ENCODE results near the gene MLH1. TPM values are rescaled to one million over a fixed set of nuclear protein-coding genes. Genes with fewer than 3 reads are reported as not detected.

MLH1 gene
- total RNA-seq, 1 experiment from 2014 or later: 50.6 TPM

DNA sequence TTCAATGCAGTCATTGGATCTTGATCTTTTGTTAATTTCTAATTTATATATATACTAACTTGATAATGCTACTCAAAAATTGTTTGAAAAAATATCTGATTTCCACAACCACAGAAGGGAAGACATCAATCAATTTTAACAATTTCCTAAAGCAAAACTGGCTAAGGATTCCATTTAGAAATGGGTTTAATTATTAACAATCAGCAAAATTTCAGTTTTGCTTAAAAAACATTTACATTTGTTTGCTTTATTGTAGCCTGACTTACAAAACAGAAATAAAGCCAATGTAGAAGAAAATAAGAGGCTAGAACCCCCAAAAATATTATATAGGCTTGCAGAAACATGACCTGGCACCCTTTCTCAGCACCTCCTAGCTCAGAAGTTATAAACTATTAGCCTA, 106.2 kb downstream of the MLH1 start:
- peaks cover 14% of the 10 kb centered on the region for H3K4me1 ChIP-seq (ENCODE audit: insufficient read depth, low read length, poor library complexity, severe bottlenecking)
- no peaks in the 10 kb centered on the region for H3K36me3 ChIP-seq (ENCODE audit: insufficient read depth, low read length, poor library complexity, severe bottlenecking)
- TF ChIP-seq, protein P1, sequence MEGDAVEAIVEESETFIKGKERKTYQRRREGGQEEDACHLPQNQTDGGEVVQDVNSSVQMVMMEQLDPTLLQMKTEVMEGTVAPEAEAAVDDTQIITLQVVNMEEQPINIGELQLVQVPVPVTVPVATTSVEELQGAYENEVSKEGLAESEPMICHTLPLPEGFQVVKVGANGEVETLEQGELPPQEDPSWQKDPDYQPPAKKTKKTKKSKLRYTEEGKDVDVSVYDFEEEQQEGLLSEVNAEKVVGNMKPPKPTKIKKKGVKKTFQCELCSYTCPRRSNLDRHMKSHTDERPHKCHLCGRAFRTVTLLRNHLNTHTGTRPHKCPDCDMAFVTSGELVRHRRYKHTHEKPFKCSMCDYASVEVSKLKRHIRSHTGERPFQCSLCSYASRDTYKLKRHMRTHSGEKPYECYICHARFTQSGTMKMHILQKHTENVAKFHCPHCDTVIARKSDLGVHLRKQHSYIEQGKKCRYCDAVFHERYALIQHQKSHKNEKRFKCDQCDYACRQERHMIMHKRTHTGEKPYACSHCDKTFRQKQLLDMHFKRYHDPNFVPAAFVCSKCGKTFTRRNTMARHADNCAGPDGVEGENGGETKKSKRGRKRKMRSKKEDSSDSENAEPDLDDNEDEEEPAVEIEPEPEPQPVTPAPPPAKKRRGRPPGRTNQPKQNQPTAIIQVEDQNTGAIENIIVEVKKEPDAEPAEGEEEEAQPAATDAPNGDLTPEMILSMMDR (conservative IDR thresholded peaks at IDR 0.05; ENCODE audit: low read depth, low read length): no peak
- no peak for TF ChIP-seq EZH2 (IDR thresholded peaks at IDR 0.05; ENCODE audit: borderline replicate concordance, low read depth, low read length, poor library complexity, severe bottlenecking)
- no peak overlapping the region for H3K4me3 ChIP-seq (ENCODE audit: low read depth, low read length, poor library complexity, severe bottlenecking)
- H3K27ac ChIP-seq (ENCODE audit: low read depth, low read length, poor library complexity, severe bottlenecking): no peak overlapping the region
- POLR2A ChIA-PET (ENCODE audit: low non-redundant PET): no interaction called here
- intact Hi-C loops (cut with micrococcal nuclease; ENCODE audit: unreplicated experiment): no loop called here
- no peaks in the 10 kb centered on the region for H3K9me3 ChIP-seq (ENCODE audit: low read depth, low read length, poor library complexity, severe bottlenecking)
- H3K27me3 ChIP-seq (replicated peaks; ENCODE audit: insufficient read depth, low read depth, low read length, poor library complexity): no peaks in the 10 kb centered on the region
- DNase-seq (ENCODE audit: low spot score): no peak
- no TSS peak for BruUV-seq (replicated peaks)
- CTCF ChIA-PET: no interaction called here

DNA sequence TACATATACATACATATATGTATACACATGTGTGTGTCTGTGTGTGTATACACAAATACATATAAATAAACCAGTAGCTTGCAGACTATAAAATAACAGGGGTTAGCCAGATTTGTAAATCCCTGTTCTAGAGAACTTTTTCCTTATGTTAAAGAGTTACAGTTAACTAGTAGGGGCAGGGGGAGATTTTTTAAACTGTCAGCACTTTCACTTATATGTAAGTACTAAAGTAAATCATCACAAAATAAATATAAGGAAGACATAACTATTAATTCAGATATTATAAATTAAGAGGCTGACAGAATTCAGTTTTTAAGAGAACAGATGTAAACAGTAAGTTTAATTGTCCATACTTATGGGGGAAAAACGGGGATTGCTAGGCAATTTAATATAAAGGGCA, 107.1 kb downstream of the MLH1 start:
- BruUV-seq (replicated peaks): no TSS peak
- no peak overlapping the region for H3K4me3 ChIP-seq (ENCODE audit: low read depth, low read length, poor library complexity, severe bottlenecking)
- TF ChIP-seq, protein P1 (conservative IDR thresholded peaks at IDR 0.05; ENCODE audit: low read depth, low read length): no peak
- TF ChIP-seq EZH2 (IDR thresholded peaks at IDR 0.05; ENCODE audit: borderline replicate concordance, low read depth, low read length, poor library complexity, severe bottlenecking): no peak
- peaks cover 14% of the 10 kb centered on the region for H3K4me1 ChIP-seq (ENCODE audit: insufficient read depth, low read length, poor library complexity, severe bottlenecking)
- no peaks in the 10 kb centered on the region for H3K9me3 ChIP-seq (ENCODE audit: low read depth, low read length, poor library complexity, severe bottlenecking)
- intact Hi-C loops (cut with micrococcal nuclease; ENCODE audit: unreplicated experiment): no loop called here
- no peak overlapping the region for H3K27ac ChIP-seq (ENCODE audit: low read depth, low read length, poor library complexity, severe bottlenecking)
- CTCF ChIA-PET: no interaction called here
- POLR2A ChIA-PET (ENCODE audit: low non-redundant PET): interaction anchor here (0.6 kb wide), 1 partner anchor 22 kb away, joined by 3 read pairs; no protein-coding TSS in a partner anchor
- H3K36me3 ChIP-seq (ENCODE audit: insufficient read depth, low read length, poor library complexity, severe bottlenecking): no peaks in the 10 kb centered on the region
- H3K27me3 ChIP-seq (replicated peaks; ENCODE audit: insufficient read depth, low read depth, low read length, poor library complexity): no peaks in the 10 kb centered on the region
- no peak for DNase-seq (ENCODE audit: low spot score)

Other genes with a start within 250 kb of the MLH1 start
- 0.04 and 0.06 TPM in 2 replicates for gene DCLK3, start 229.0 kb upstream of the MLH1 start, total RNA-seq (2021)
- 6.3 and 7.3 TPM in 2 replicates for gene TRANK1, start 48.5 kb upstream of the MLH1 start, total RNA-seq (2021)
- 19.8 and 25.8 TPM in 2 replicates for gene EPM2AIP1, start 387 bp upstream of the MLH1 start, total RNA-seq (2021)
- 40.2 and 41.6 TPM in 2 replicates for gene LRRFIP2, start 181.1 kb downstream of the MLH1 start, total RNA-seq (2021)
- gene GOLGA4, start 249.8 kb downstream of the MLH1 start, total RNA-seq (2021): 64.0 and 70.7 TPM in 2 replicates